AG10803 (cell line): ENCODE measurements around the gene ADRM1.

Experiments used
- DNase-seq: peaks from one replicate; pipeline ENCODE4 v3.0.0; 2010; ENCODE audit warnings: low read depth
- H3K4me3 ChIP-seq: 2 replicates; pipeline ENCODE4 v1.5.1; 2011; ENCODE audit warnings: mild to moderate bottlenecking, low read length, control low read depth
- CTCF ChIP-seq: conservative IDR thresholded peaks from 2 replicates; pipeline ENCODE4 v1.5.1; 2011; ENCODE audit warnings: mild to moderate bottlenecking, low read length, control low read depth, inconsistent platforms

The ADRM1 gene

GRCh38 chr20:62345681-62346370 is 43.0 kb downstream of the ADRM1 start:
- no peak overlapping the region for H3K4me3 ChIP-seq
- no peak for TF ChIP-seq CTCF
- no peak for DNase-seq

GRCh38 chr20:62346398-62347150 is 43.8 kb downstream of the ADRM1 start:
- TF ChIP-seq CTCF: no peak
- no peak overlapping the region for H3K4me3 ChIP-seq
- DNase-seq: no peak

- no peak overlapping the region for H3K4me3 ChIP-seq
- no peak for TF ChIP-seq CTCF
- no peak for DNase-seq
Observed at GRCh38 chr20:62347151-62347404, 44.3 kb downstream of the ADRM1 start.

GRCh38 chr20:62347445-62347844 is 44.6 kb downstream of the ADRM1 start:
- no peak overlapping the region for H3K4me3 ChIP-seq
- TF ChIP-seq CTCF: no peak
- DNase-seq: no peak

GRCh38 chr20:62348604-62349003 is 45.8 kb downstream of the ADRM1 start:
- no peak for DNase-seq
- H3K4me3 ChIP-seq: no peak overlapping the region
- no peak for TF ChIP-seq CTCF

- TF ChIP-seq CTCF: no peak
- H3K4me3 ChIP-seq: no peak overlapping the region
- no peak for DNase-seq
Observed at GRCh38 chr20:62349556-62350097, 46.8 kb downstream of the ADRM1 start.

GRCh38 chr20:62350098-62350628 is 47.4 kb downstream of the ADRM1 start:
- DNase-seq: no peak

More at GRCh38 chr20:62350098-62350628, 47.4 kb downstream of the ADRM1 start:
- TF ChIP-seq CTCF: no peak
- no peak overlapping the region for H3K4me3 ChIP-seq
